ENCODE results near the gene SNX25. TPM values are rescaled to one million over a fixed set of nuclear protein-coding genes. Genes with fewer than 3 reads are reported as not detected.
A peak's percentile ranks its signal among the peaks of the same experiment; 100 is the strongest.
"Not testable (repeated sequence)": the region's sequence is repeated elsewhere in the genome, so short reads cannot be mapped to it uniquely, and the experiment has no call there.

Gene SNX25
- total RNA-seq, 3 donors from 2014 or later (not counting 1 experiment from before 2014, with no cell fraction given): 15.5 to 18.0 (median 16.6) TPM

- Histone ChIP-seq H3K4me1 (ENCODE audit: control insufficient read depth, insufficient read depth, low read length) (no peaks in the 10 kb centered on the region), H3K27ac (ENCODE audit: low read length) (no peak overlapping the region), H3K27me3 (ENCODE audit: control insufficient read depth, insufficient read depth, low read length) (no peaks in the 10 kb centered on the region), H3K4me3 (ENCODE audit: low read length) (no peak overlapping the region), H3K36me3 (ENCODE audit: control insufficient read depth, insufficient read depth, low read length) (no peaks in the 10 kb centered on the region), H3K9me3 (ENCODE audit: control insufficient read depth, insufficient read depth, low read length) (no peaks in the 10 kb centered on the region)
- no peak for ATAC-seq
- Mint-ChIP-seq H3K27ac (no peak overlapping the region), H3K27me3 (ENCODE audit: low read depth in 2 of 2) (no peaks in the 10 kb centered on the region), H3K4me1 (peaks cover 20 to 25% of the 10 kb centered on the region in 2 donors), H3K4me3 (no peak overlapping the region), H3K9me3 (no peaks in the 10 kb centered on the region), H3K36me3 (no peaks in the 10 kb centered on the region)
- intact Hi-C loops (cut with micrococcal nuclease): no loop called here
- no peak for TF ChIP-seq CTCF (IDR thresholded peaks at IDR 0.05)
- DNase-seq: no peak
- WGBS (ENCODE audit: insufficient coverage): 100% methylated on average over 1 of the region's 2 CpGs
Measured at GRCh38 chr4:185196437-185196836, 13.0 kb upstream of the SNX25 start.

GRCh38 chr4:185198189-185198588 is 11.2 kb upstream of the SNX25 start:
- 98% methylated on average over 4 of the region's 4 CpGs for WGBS (ENCODE audit: insufficient coverage)
- H3K36me3 ChIP-seq (ENCODE audit: control insufficient read depth, insufficient read depth, low read length); H3K27ac ChIP-seq (ENCODE audit: low read length); H3K4me3 Mint-ChIP-seq; H3K9me3 ChIP-seq (ENCODE audit: control insufficient read depth, insufficient read depth, low read length); H3K36me3 Mint-ChIP-seq; DNase-seq; H3K27me3 ChIP-seq (ENCODE audit: control insufficient read depth, insufficient read depth, low read length); H3K27me3 Mint-ChIP-seq (ENCODE audit: low read depth in 2 of 2); H3K4me3 ChIP-seq (ENCODE audit: low read length); H3K4me1 ChIP-seq (ENCODE audit: control insufficient read depth, insufficient read depth, low read length); H3K9me3 Mint-ChIP-seq; ATAC-seq; intact Hi-C loops (cut with micrococcal nuclease); H3K27ac Mint-ChIP-seq: not testable (repeated sequence)
- H3K4me1 Mint-ChIP-seq: peaks cover 26 to 35% of the 10 kb centered on the region in 2 donors

GRCh38 chr4:185201977-185202962 is 7.1 kb upstream of the SNX25 start:
- Mint-ChIP-seq H3K9me3 (no peaks in the 10 kb centered on the region), H3K27ac (peak overlapping the region; percentile 93 to 96), H3K4me1 (peaks cover 31 to 40% of the 10 kb centered on the region in 2 donors), H3K36me3 (no peaks in the 10 kb centered on the region), H3K27me3 (ENCODE audit: low read depth in 2 of 2) (no peaks in the 10 kb centered on the region), H3K4me3 (peak overlapping the region; percentile 97)
- no peak for TF ChIP-seq CTCF (IDR thresholded peaks at IDR 0.05)
- Histone ChIP-seq H3K36me3 (ENCODE audit: control insufficient read depth, insufficient read depth, low read length) (no peaks in the 10 kb centered on the region), H3K4me3 (ENCODE audit: low read length) (no peak overlapping the region), H3K4me1 (ENCODE audit: control insufficient read depth, insufficient read depth, low read length) (peaks cover 27% of the 10 kb centered on the region), H3K9me3 (ENCODE audit: control insufficient read depth, insufficient read depth, low read length) (no peaks in the 10 kb centered on the region), H3K27ac (ENCODE audit: low read length) (peak overlapping the region; percentile 79), H3K27me3 (ENCODE audit: control insufficient read depth, insufficient read depth, low read length) (no peaks in the 10 kb centered on the region)
- DNase-seq (peak in 1 of 2 donors; percentile 50), ATAC-seq (no peak)
- WGBS (ENCODE audit: insufficient coverage): 55% methylated on average over 15 of the region's 16 CpGs
- intact Hi-C loops (cut with micrococcal nuclease): loop anchor here (2.0 to 10.0 kb wide), 4 partner anchors 59 to 1695 kb away; partner anchors contain the start of genes CASP3, ING2, PRIMPOL and SLC25A4

- H3K36me3 Mint-ChIP-seq: no peaks in the 10 kb centered on the region
- H3K27ac Mint-ChIP-seq: peak overlapping the region; percentile 93 to 96
- WGBS (ENCODE audit: insufficient coverage): 62% methylated on average over 8 of the region's 8 CpGs
- intact Hi-C loops (cut with micrococcal nuclease): loop anchor here (2.0 to 10.0 kb wide), 4 partner anchors 60 to 1696 kb away; partner anchors contain the start of genes CASP3, ING2, PRIMPOL and SLC25A4
- peak overlapping the region; percentile 79 for H3K27ac ChIP-seq (ENCODE audit: low read length)
- peaks cover 27% of the 10 kb centered on the region for H3K4me1 ChIP-seq (ENCODE audit: control insufficient read depth, insufficient read depth, low read length)
- TF ChIP-seq CTCF (IDR thresholded peaks at IDR 0.05): no peak
- H3K4me1 Mint-ChIP-seq: peaks cover 31 to 40% of the 10 kb centered on the region in 2 donors
- no peaks in the 10 kb centered on the region for H3K9me3 ChIP-seq (ENCODE audit: control insufficient read depth, insufficient read depth, low read length)
- DNase-seq: no peak
- no peaks in the 10 kb centered on the region for H3K27me3 ChIP-seq (ENCODE audit: control insufficient read depth, insufficient read depth, low read length)
- H3K9me3 Mint-ChIP-seq: no peaks in the 10 kb centered on the region
- H3K4me3 ChIP-seq (ENCODE audit: low read length): peak overlapping the region; percentile 37
- H3K4me3 Mint-ChIP-seq: peak overlapping the region; percentile 97
- peak in 1 of 3 donors; percentile 0 for ATAC-seq
- no peaks in the 10 kb centered on the region for H3K36me3 ChIP-seq (ENCODE audit: control insufficient read depth, insufficient read depth, low read length)
- H3K27me3 Mint-ChIP-seq (ENCODE audit: low read depth in 2 of 2): no peaks in the 10 kb centered on the region
Measured at GRCh38 chr4:185202984-185203485, 6.4 kb upstream of the SNX25 start.

Measured in natural killer cell (primary cell).